Activated CD8-positive, alpha-beta T cell treated with anti-CD3 and anti-CD28 coated beads, Interleukin-2, amount 10 ng/mL, durations not matched to agents 7 days and 5 days (primary cell): ENCODE measurements around the gene ZNF214. TPM values are rescaled to one million over a fixed set of nuclear protein-coding genes. Genes with fewer than 3 reads are reported as not detected.
A peak's percentile ranks its signal among the peaks of the same experiment; 100 is the strongest.

Source experiments
- ATAC-seq: fragments of 150-1000 bp; cut with Tn5 transposase; one replicate; pipeline ENCODE4 v1.10.0; 2021; ENCODE audit warnings: moderate library complexity
- CTCF ChIA-PET: fragments of 350-600 bp; sonication (Branson Sonifier 250); formaldehyde crosslinking; loops from one replicate; lab custom pipeline; 2021; ENCODE audit warnings: antibody characterized with exemption; lab: Charles Lee
- POLR2A ChIA-PET: fragments of 350-600 bp; sonication (Branson Sonifier 250); formaldehyde crosslinking; loops from one replicate; lab custom pipeline; 2021; ENCODE audit warnings: antibody characterized with exemption; lab: Charles Lee
- DNase-seq: peaks from one replicate; pipeline ENCODE4 v3.0.0-alpha.2; 2020
- H3K27ac Mint-ChIP-seq: one replicate; pipeline ENCODE4 v1.8.0; 2021; ENCODE audit warnings: mild to moderate bottlenecking, mixed read lengths
- H3K27me3 Mint-ChIP-seq: one replicate; pipeline ENCODE4 v1.8.0; 2021; ENCODE audit warnings: low read depth, mixed read lengths
- H3K36me3 Mint-ChIP-seq: one replicate; pipeline ENCODE4 v1.8.0; 2021; ENCODE audit warnings: low read depth, mixed read lengths
- H3K4me1 Mint-ChIP-seq: one replicate; pipeline ENCODE4 v1.8.0; 2021; ENCODE audit warnings: low read depth, mixed read lengths
- H3K4me3 Mint-ChIP-seq: one replicate; pipeline ENCODE4 v1.8.0; 2021; ENCODE audit warnings: mild to moderate bottlenecking, mixed read lengths
- H3K9me3 Mint-ChIP-seq: one replicate; pipeline ENCODE4 v1.8.0; 2022; ENCODE audit warnings: mixed read lengths; ENCODE audit not compliant: insufficient read depth
- total RNA-seq, 2 experiments: library from RNA; stranded (reverse); gene quantifications; one replicate each; pipeline ENCODE4 v1.2.3, GENCODE V29; 2021

ZNF214 gene
- total RNA-seq, 2 experiments from 2014 or later, result not detected

DNA sequence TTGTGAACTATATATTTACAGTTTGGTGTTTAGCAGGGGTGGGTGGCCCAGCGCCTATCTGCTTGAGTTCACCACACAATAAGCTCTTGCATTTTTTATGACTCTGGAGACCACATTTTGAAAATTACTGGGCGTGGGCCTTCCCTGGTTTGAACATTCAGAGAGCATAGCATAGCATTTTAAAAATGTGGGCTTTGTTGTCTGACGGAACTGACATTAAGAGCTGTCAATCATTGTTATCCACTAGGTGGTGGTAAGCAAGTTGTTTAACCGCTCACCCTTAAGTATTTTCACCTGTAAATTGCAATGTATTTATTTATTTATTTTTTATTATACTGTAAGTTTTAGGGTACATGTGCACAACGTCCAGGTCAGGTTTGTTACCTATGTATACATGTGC, 1.2 kb upstream of the ZNF214 start:
- no peak for ATAC-seq
- CTCF ChIA-PET, result no interaction called here
- H3K36me3 Mint-ChIP-seq, result no peaks in the 10 kb centered on the region
- peaks cover 3% of the 10 kb centered on the region for H3K4me1 Mint-ChIP-seq
- POLR2A ChIA-PET, result no interaction called here
- H3K27me3 Mint-ChIP-seq, result peaks cover 34% of the 10 kb centered on the region
- no peaks in the 10 kb centered on the region for H3K9me3 Mint-ChIP-seq
- DNase-seq, result no peak
- no peak overlapping the region for H3K4me3 Mint-ChIP-seq
- H3K27ac Mint-ChIP-seq, result no peak overlapping the region

DNA sequence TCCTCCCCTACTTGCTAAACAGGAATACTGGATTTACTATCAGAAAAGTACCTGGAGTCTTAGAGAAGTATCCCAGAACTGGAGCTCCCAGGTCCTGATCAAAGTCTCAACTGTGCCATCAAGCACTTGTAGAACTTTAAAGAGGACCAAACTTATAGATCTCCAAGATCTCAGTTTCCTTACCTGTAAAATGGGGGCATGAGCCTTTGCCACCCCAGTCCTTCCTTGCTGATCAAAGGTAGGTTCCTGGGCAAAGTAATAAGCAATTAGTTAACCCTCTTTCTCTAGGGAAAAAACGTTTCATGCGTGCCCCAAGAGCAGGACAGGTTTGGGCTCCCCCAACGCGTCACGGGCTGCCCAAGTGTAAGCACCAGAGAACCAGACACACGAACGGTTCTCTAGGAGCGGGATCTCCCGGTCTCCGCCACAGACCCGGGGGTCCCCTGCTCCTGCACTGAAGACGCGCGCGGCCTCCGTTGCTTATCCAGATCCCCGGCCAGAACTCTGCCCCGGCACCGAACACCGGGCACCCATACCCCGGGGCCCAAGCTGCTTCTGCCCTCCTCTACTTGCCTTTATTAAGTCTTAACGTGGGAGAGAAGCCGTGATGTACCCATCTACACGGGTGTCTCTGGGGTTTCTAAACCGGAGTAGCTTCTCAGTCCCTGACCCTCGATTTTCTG, 505 bp downstream of the ZNF214 start:
- Mint-ChIP-seq H3K9me3 (no peaks in the 10 kb centered on the region), H3K4me3 (peak overlapping the region; percentile 15), H3K27ac (no peak overlapping the region), H3K27me3 (peaks cover 33% of the 10 kb centered on the region), H3K36me3 (no peaks in the 10 kb centered on the region), H3K4me1 (peaks cover 3% of the 10 kb centered on the region)
- CTCF ChIA-PET, result no interaction called here
- DNase-seq, result no peak
- POLR2A ChIA-PET, result interaction anchor here (0.5 kb wide), 1 partner anchor 1662 kb away, joined by 3 read pairs; no protein-coding TSS in a partner anchor
- ATAC-seq, result no peak

DNA sequence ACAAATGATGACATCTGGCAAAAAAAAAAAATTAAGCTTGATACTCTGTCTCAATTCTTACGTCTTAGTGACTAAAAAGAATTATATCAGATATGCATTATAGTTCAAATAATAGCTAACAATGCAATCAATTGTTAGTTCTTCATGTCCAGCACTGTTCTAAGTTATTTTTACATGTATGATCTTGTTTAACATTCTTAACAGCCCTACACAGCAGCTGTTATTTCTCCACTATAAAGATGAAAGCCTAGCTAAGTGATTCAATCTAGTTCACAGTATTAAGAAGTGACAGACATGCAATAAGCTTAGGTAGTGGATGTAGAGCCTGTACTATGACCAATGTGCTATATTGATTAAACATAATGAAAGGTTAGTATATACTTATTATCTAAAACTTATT, 4.1 kb downstream of the ZNF214 start:
- CTCF ChIA-PET, result interaction anchor here (0.6 kb wide), 1 partner anchor 570 kb away, joined by 4 read pairs; no protein-coding TSS in a partner anchor
- no peaks in the 10 kb centered on the region for H3K9me3 Mint-ChIP-seq
- no peak for ATAC-seq
- H3K36me3 Mint-ChIP-seq, result no peaks in the 10 kb centered on the region
- no peak for DNase-seq
- no peak overlapping the region for H3K4me3 Mint-ChIP-seq
- POLR2A ChIA-PET, result no interaction called here
- peaks cover 3% of the 10 kb centered on the region for H3K4me1 Mint-ChIP-seq
- no peak overlapping the region for H3K27ac Mint-ChIP-seq
- peaks cover 21% of the 10 kb centered on the region for H3K27me3 Mint-ChIP-seq

DNA sequence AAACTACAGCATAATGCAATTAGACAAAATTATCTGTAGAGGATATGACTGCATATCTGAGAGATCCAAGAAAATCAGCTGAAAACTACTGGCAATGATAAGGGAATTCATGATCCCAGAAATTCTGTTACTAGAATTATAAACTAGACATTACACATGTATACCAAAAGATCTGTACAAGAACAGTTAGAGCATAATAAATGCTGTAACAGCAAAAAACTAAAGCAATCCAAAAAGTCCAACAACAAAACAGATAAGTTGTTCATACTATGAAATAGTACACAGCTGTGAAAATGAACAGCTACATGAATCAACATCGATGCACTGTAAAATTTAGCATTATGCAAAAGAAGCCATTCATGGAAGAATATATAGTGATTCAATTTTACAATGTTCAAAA, 6.0 kb downstream of the ZNF214 start:
- peaks cover 11% of the 10 kb centered on the region for H3K27me3 Mint-ChIP-seq
- H3K9me3 Mint-ChIP-seq, result no peaks in the 10 kb centered on the region
- ATAC-seq (no peak), DNase-seq (no peak)
- no peaks in the 10 kb centered on the region for H3K36me3 Mint-ChIP-seq
- H3K4me1 Mint-ChIP-seq, result no peaks in the 10 kb centered on the region
- H3K4me3 Mint-ChIP-seq, result no peak overlapping the region
- CTCF ChIA-PET, result no interaction called here
- POLR2A ChIA-PET, result no interaction called here
- H3K27ac Mint-ChIP-seq, result no peak overlapping the region

DNA sequence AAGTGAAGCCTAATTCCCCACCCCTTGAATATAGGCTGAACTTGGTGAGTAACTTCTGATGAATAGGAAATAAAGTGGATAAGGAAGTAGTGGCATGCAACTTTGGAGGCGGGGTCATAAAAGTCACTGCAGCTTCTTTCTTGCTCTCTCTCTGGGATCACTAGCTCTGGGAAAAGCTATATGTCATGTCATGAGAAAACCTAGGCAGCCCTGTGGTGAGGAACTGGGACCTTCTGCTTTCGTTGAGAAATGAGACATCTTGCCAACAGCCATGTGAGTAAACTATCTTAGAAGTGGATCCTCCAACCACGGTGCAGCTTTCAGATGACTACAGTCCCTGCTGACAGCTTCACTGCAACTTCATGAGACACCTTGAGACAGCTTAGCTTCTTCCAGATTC, 15.7 kb downstream of the ZNF214 start:
- ATAC-seq (no peak), DNase-seq (no peak)
- H3K9me3 Mint-ChIP-seq, result no peaks in the 10 kb centered on the region
- POLR2A ChIA-PET, result no interaction called here
- CTCF ChIA-PET, result no interaction called here
- no peaks in the 10 kb centered on the region for H3K4me1 Mint-ChIP-seq
- H3K27ac Mint-ChIP-seq, result no peak overlapping the region
- no peaks in the 10 kb centered on the region for H3K36me3 Mint-ChIP-seq
- no peak overlapping the region for H3K4me3 Mint-ChIP-seq
- peaks cover 5% of the 10 kb centered on the region for H3K27me3 Mint-ChIP-seq

DNA sequence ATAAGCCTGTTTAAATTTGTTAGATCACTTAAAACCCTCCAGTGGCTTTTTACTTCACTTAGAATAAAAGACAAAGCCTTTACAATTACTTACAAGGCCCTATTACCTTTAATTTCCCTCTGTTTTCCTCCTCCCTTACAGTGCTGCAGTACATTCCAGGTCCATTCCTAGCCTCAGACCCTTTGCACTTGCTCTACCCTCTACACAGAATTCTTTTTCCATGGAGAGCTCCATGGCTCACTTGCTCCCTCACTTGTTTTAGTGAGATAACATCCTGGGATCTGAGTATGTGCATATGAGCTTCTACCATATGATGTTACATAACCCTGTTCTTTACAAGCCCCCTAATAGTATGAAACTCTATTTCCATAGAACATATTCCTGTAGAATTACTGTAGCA, 24.4 kb downstream of the ZNF214 start:
- Mint-ChIP-seq H3K9me3 (no peaks in the 10 kb centered on the region), H3K36me3 (no peaks in the 10 kb centered on the region), H3K27me3 (peaks cover 2% of the 10 kb centered on the region), H3K27ac (no peak overlapping the region), H3K4me3 (no peak overlapping the region), H3K4me1 (no peaks in the 10 kb centered on the region)
- ATAC-seq (no peak), DNase-seq (no peak)
- ChIA-PET POLR2A (no interaction called here), CTCF (no interaction called here)

DNA sequence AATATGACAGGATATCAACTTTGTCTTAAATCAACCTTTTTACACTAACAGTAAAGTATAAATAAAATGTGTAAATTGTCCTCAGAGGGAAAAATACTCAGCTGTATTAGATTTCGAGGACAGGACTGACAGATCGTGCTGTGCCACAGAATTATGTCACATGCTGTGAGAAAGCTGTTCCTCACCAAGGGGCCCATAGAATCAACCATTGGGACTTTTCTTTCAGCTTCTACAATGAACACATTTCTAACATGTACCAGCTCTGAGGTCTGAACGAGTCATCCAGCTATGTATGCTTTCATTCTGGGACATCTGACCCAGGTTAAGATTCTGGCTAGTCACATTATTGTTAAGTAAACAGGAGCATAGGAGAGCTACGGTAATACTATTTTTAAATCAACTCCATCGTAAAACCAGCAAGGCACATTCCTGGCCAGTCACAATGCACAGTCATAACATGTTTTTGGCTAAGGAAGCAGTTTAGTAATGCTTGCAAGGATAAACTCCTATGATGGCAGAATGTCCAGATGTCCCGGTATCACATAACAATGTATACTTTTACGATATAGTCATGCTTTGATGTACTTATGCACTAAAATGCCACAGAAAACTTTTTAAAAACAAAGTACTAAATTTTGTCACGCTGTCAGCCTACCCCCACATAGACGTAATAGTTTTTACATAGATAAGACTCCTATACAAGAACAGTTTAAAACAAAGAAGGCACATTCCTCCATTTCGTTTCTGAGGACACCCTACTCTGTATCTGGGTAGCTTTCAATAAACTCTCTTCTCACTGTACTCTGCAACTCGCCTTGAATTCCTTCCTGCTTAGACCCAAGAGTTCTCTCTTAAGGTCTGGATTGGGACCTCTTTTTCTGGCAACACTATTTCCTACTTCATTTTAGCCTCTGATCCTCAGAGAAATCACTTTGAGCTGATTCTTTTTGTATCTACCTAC, 27.4 kb downstream of the ZNF214 start:
- peaks cover 2% of the 10 kb centered on the region for H3K27me3 Mint-ChIP-seq
- no peak overlapping the region for H3K4me3 Mint-ChIP-seq
- ATAC-seq (no peak), DNase-seq (no peak)
- no peaks in the 10 kb centered on the region for H3K36me3 Mint-ChIP-seq
- no peak overlapping the region for H3K27ac Mint-ChIP-seq
- POLR2A ChIA-PET, result no interaction called here
- H3K4me1 Mint-ChIP-seq, result no peaks in the 10 kb centered on the region
- no peaks in the 10 kb centered on the region for H3K9me3 Mint-ChIP-seq
- CTCF ChIA-PET, result interaction anchor here (1.6 kb wide), 1 partner anchor 8 kb away, joined by 3 read pairs; no protein-coding TSS in a partner anchor

DNA sequence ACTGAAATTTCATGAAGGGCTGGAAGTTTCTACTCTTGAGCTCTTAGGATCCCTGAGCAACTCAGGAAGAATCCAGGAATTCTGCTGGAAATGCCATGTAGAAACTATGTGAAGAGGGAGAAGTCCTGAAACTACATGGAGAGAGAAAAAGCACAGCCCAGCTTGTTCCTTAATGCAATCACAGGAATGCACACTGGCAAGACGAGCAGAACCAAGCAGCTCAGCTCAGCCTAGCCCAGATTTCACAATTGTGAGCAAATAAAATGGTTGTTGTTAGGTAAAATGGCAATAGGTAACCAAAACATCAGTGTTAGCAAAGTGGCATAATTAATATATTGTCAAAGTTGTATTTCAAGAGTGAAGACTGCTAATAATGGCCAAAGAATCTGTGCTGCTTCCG, 28.1 kb downstream of the ZNF214 start:
- ChIA-PET CTCF (interaction anchor here (1.6 kb wide), 1 partner anchor 9 kb away, joined by 3 read pairs; no protein-coding TSS in a partner anchor), POLR2A (no interaction called here)
- no peak overlapping the region for H3K4me3 Mint-ChIP-seq
- H3K27ac Mint-ChIP-seq, result no peak overlapping the region
- H3K36me3 Mint-ChIP-seq, result no peaks in the 10 kb centered on the region
- ATAC-seq (no peak), DNase-seq (no peak)
- no peaks in the 10 kb centered on the region for H3K9me3 Mint-ChIP-seq
- H3K27me3 Mint-ChIP-seq, result peaks cover 2% of the 10 kb centered on the region
- no peaks in the 10 kb centered on the region for H3K4me1 Mint-ChIP-seq

DNA sequence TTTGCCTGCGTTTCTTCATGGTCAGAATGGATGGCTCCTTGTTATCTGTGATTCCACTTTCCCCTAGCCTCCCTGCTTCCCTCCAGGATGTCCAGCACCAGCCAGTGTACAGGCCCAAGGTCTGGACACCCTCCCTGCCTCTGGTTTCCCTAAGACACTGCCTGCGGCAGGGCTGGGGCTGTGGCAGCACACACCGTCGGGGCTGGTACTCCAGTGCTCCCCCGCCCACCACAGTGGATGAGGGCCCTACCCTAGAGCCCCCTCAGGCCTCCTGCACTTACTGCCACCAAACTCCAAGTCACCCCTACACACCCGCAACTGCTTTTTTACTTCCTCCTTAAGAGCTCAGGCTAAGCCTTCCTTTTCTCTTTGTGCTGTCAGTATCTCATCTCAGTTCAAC, 28.9 kb downstream of the ZNF214 start:
- Mint-ChIP-seq H3K27me3 (peaks cover 5% of the 10 kb centered on the region), H3K9me3 (no peaks in the 10 kb centered on the region), H3K27ac (no peak overlapping the region), H3K4me3 (no peak overlapping the region), H3K4me1 (no peaks in the 10 kb centered on the region), H3K36me3 (no peaks in the 10 kb centered on the region)
- ChIA-PET POLR2A (no interaction called here), CTCF (no interaction called here)
- DNase-seq, result no peak
- no peak for ATAC-seq

DNA sequence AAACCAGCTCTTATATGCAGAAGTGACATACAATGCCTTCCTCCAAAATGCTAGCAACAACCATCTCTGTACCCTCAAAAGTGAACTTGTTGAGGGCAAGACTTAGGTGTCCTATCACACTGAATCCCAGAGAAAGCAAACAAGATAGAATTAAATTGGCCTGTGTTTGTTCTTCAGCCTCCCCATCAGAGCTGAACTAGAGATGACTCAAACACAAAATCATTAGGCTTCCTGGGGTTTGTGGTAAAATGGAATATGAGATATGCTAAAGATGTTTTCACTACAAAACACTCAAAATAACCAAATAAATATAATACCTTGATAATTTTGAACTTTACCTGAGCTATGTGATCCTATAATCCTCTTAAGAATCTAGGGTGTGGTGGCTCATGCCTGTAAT, 31.6 kb downstream of the ZNF214 start:
- Mint-ChIP-seq H3K27me3 (peaks cover 11% of the 10 kb centered on the region), H3K4me1 (no peaks in the 10 kb centered on the region), H3K36me3 (no peaks in the 10 kb centered on the region), H3K27ac (no peak overlapping the region), H3K9me3 (no peaks in the 10 kb centered on the region), H3K4me3 (no peak overlapping the region)
- no peak for ATAC-seq
- no peak for DNase-seq
- ChIA-PET CTCF (interaction anchor here (0.6 kb wide), 1 partner anchor 276 kb away, joined by 4 read pairs; no protein-coding TSS in a partner anchor), POLR2A (no interaction called here)

DNA sequence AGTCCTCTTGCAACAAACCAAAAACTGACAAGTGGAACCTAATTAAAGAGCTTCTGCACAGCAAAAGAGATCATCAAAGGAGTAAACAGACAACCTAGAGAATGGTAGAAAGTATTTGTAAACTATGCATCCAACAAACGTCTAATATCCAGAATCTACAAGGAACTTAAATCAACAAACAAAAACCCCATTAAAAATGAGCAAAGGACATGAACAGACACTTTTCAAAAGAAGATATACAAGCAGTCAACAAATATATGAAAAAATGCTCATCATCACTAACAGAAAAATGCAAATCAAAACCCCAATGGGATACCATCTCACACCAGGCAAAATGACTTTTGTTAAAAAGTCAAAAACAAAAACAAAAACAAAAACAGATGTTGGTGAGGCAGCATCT, 33.7 kb downstream of the ZNF214 start:
- no peak for DNase-seq
- CTCF ChIA-PET, result no interaction called here
- ATAC-seq, result no peak

DNA sequence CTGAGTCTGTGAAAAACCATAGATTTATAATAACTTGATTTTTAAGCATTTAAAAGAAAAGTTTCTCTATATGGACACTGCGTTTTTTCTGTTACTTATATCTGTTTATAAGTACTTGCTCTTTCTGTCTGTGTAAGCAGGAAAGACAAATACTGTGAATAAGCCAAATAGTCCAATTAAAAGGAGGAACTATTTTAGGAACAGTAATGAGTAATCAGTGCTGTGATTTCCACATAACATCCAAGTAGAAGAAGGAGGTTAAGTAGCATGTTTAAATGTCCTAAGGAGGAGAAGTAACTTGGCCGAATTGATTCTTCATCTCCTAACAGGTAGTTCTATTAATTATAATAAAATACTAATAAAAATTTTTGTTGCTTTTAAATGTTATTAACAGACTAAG, 40.8 kb downstream of the ZNF214 start:
- ATAC-seq, result no peak

More for the DNA sequence above, 33.7 kb downstream of the ZNF214 start:
- no peaks in the 10 kb centered on the region for H3K4me1 Mint-ChIP-seq
- H3K9me3 Mint-ChIP-seq, result no peaks in the 10 kb centered on the region
- POLR2A ChIA-PET, result no interaction called here
- H3K27me3 Mint-ChIP-seq, result peaks cover 11% of the 10 kb centered on the region
- no peaks in the 10 kb centered on the region for H3K36me3 Mint-ChIP-seq
- H3K4me3 Mint-ChIP-seq, result no peak overlapping the region
- no peak overlapping the region for H3K27ac Mint-ChIP-seq

More for the DNA sequence above, 40.8 kb downstream of the ZNF214 start:
- Mint-ChIP-seq H3K27ac (no peak overlapping the region), H3K36me3 (no peaks in the 10 kb centered on the region), H3K4me3 (no peak overlapping the region), H3K27me3 (peaks cover 4% of the 10 kb centered on the region), H3K9me3 (no peaks in the 10 kb centered on the region), H3K4me1 (no peaks in the 10 kb centered on the region)
- DNase-seq, result no peak
- CTCF ChIA-PET, result no interaction called here
- POLR2A ChIA-PET, result no interaction called here
